HG03457 (cell line): ENCODE measurements around the gene RACK1.

ENCODE experiments used
- ATAC-seq: cut with Tn5 transposase; IDR thresholded peaks from one replicate; pipeline ENCODE4 v1.9.1; 2021; ENCODE audit warnings: moderate number of reproducible peaks; ENCODE audit not compliant: unreplicated experiment

Gene RACK1

GRCh38 chr5:181234455-181235306 is 9.0 kb downstream of the RACK1 start:
- ATAC-seq = no peak

GRCh38 chr5:181233801-181234454 is 9.8 kb downstream of the RACK1 start:
- ATAC-seq = no peak

- ATAC-seq = no peak
Observed at GRCh38 chr5:181233088-181233800, 10.5 kb downstream of the RACK1 start.

GRCh38 chr5:181232593-181232992 is 11.1 kb downstream of the RACK1 start:
- ATAC-seq = no peak

GRCh38 chr5:181231432-181231831 is 12.3 kb downstream of the RACK1 start:
- no peak for ATAC-seq

- no peak for ATAC-seq
Observed at GRCh38 chr5:181230551-181230950, 13.2 kb downstream of the RACK1 start.

- no peak for ATAC-seq
Observed at GRCh38 chr5:181229996-181230395, 13.7 kb downstream of the RACK1 start.

- no peak for ATAC-seq
Observed at GRCh38 chr5:181224390-181225229, 19.1 kb downstream of the RACK1 start.

- no peak for ATAC-seq
Observed at GRCh38 chr5:181223729-181224389, 19.8 kb downstream of the RACK1 start.

GRCh38 chr5:181223058-181223728 is 20.5 kb downstream of the RACK1 start, which contains the start of gene TRIM41:
TRIM41 (plus strand) TSS chr5:181223281; CDS start chr5:181224000, 719 bp downstream.
- ATAC-seq = peak; percentile 43

GRCh38 chr5:181222630-181223057 is 21.1 kb downstream of the RACK1 start:
- ATAC-seq = no peak

- peak; percentile 32 for ATAC-seq
Observed at GRCh38 chr5:181221792-181222629, 21.7 kb downstream of the RACK1 start.

GRCh38 chr5:181221105-181221791 is 22.5 kb downstream of the RACK1 start:
- no peak for ATAC-seq

GRCh38 chr5:181220178-181220515 is 23.6 kb downstream of the RACK1 start:
- ATAC-seq = no peak

- no peak for ATAC-seq
Observed at GRCh38 chr5:181219262-181220177, 24.2 kb downstream of the RACK1 start.

- ATAC-seq = no peak
Observed at GRCh38 chr5:181218795-181219124, 24.9 kb downstream of the RACK1 start.

- ATAC-seq = peak; percentile 0
Observed at GRCh38 chr5:181217803-181218062, 26.0 kb downstream of the RACK1 start.
